ENCODE results near the gene ANKUB1.

ANKUB1 gene

GRCh38 chr3:149727656-149728055 lies 64.7 kb downstream of the ANKUB1 start:
- H3K79me2 ChIP-seq (ENCODE audit: insufficient read depth, low read length), result no peaks in the 10 kb centered on the region
- H3K9me3 ChIP-seq (ENCODE audit: insufficient read depth, low read length, severe bottlenecking), result no peaks in the 10 kb centered on the region
- H3K4me3 ChIP-seq (ENCODE audit: low read depth in 1 of 2, low read length in 2 of 2), result no peak overlapping the region
- ATAC-seq (ENCODE audit: insufficient read depth, low read depth) (no peak), DNase-seq (no peak)
- no peak overlapping the region for H2AFZ ChIP-seq (ENCODE audit: low read depth, low read length)
- no peaks in the 10 kb centered on the region for H4K20me1 ChIP-seq (ENCODE audit: insufficient read depth, low read length)
- TF ChIP-seq CTCF (IDR thresholded peaks at IDR 0.05; ENCODE audit: borderline replicate concordance, extremely low read depth, low read length, poor library complexity, severe bottlenecking), result no peak
- no peak for TF ChIP-seq EZH2 (IDR thresholded peaks at IDR 0.05; ENCODE audit: borderline replicate concordance, low read depth, low read length, severe bottlenecking)
- H3K27me3 ChIP-seq (ENCODE audit: insufficient read depth, low read length, poor library complexity), result no peaks in the 10 kb centered on the region
- no peaks in the 10 kb centered on the region for H3K36me3 ChIP-seq (ENCODE audit: insufficient read depth, low read length)
- H3K4me1 ChIP-seq (ENCODE audit: insufficient read depth, low read length), result no peaks in the 10 kb centered on the region
- no peak overlapping the region for H3K27ac ChIP-seq (ENCODE audit: low read length)
- no peak overlapping the region for H3K9ac ChIP-seq (ENCODE audit: low read depth, low read length)
- no peak overlapping the region for H3K4me2 ChIP-seq (ENCODE audit: insufficient read depth, low read length)

- TF ChIP-seq EZH2 (IDR thresholded peaks at IDR 0.05; ENCODE audit: borderline replicate concordance, low read depth, low read length, severe bottlenecking) (no peak), CTCF (IDR thresholded peaks at IDR 0.05; ENCODE audit: borderline replicate concordance, extremely low read depth, low read length, poor library complexity, severe bottlenecking) (no peak)
- H4K20me1 ChIP-seq (ENCODE audit: insufficient read depth, low read length), result no peaks in the 10 kb centered on the region
- no peak overlapping the region for H3K27ac ChIP-seq (ENCODE audit: low read length)
Observed at GRCh38 chr3:149726716-149727407, 65.5 kb downstream of the ANKUB1 start.

GRCh38 chr3:149723781-149724180 lies 68.6 kb downstream of the ANKUB1 start:
- Histone ChIP-seq H3K27ac (ENCODE audit: low read length) (no peak overlapping the region), H3K4me3 (ENCODE audit: low read depth in 1 of 2, low read length in 2 of 2) (no peak overlapping the region), H3K27me3 (ENCODE audit: insufficient read depth, low read length, poor library complexity) (no peaks in the 10 kb centered on the region), H3K4me1 (ENCODE audit: insufficient read depth, low read length) (no peaks in the 10 kb centered on the region), H2AFZ (ENCODE audit: low read depth, low read length) (no peak overlapping the region), H3K79me2 (ENCODE audit: insufficient read depth, low read length) (no peaks in the 10 kb centered on the region), H4K20me1 (ENCODE audit: insufficient read depth, low read length) (no peaks in the 10 kb centered on the region), H3K36me3 (ENCODE audit: insufficient read depth, low read length) (no peaks in the 10 kb centered on the region), H3K4me2 (ENCODE audit: insufficient read depth, low read length) (no peak overlapping the region), H3K9me3 (ENCODE audit: insufficient read depth, low read length, severe bottlenecking) (peaks cover 5% of the 10 kb centered on the region), H3K9ac (ENCODE audit: low read depth, low read length) (no peak overlapping the region)
- TF ChIP-seq CTCF (IDR thresholded peaks at IDR 0.05; ENCODE audit: borderline replicate concordance, extremely low read depth, low read length, poor library complexity, severe bottlenecking) (no peak), EZH2 (IDR thresholded peaks at IDR 0.05; ENCODE audit: borderline replicate concordance, low read depth, low read length, severe bottlenecking) (no peak)
- no peak for DNase-seq
- ATAC-seq (ENCODE audit: insufficient read depth, low read depth), result no peak

More at GRCh38 chr3:149726716-149727407, 65.5 kb downstream of the ANKUB1 start:
- DNase-seq (no peak), ATAC-seq (ENCODE audit: insufficient read depth, low read depth) (no peak)
- no peaks in the 10 kb centered on the region for H3K79me2 ChIP-seq (ENCODE audit: insufficient read depth, low read length)
- no peak overlapping the region for H3K9ac ChIP-seq (ENCODE audit: low read depth, low read length)
- H3K4me1 ChIP-seq (ENCODE audit: insufficient read depth, low read length), result no peaks in the 10 kb centered on the region
- H3K9me3 ChIP-seq (ENCODE audit: insufficient read depth, low read length, severe bottlenecking), result no peaks in the 10 kb centered on the region
- no peak overlapping the region for H2AFZ ChIP-seq (ENCODE audit: low read depth, low read length)
- H3K4me2 ChIP-seq (ENCODE audit: insufficient read depth, low read length), result no peak overlapping the region
- no peak overlapping the region for H3K4me3 ChIP-seq (ENCODE audit: low read depth in 1 of 2, low read length in 2 of 2)
- H3K27me3 ChIP-seq (ENCODE audit: insufficient read depth, low read length, poor library complexity), result no peaks in the 10 kb centered on the region
- H3K36me3 ChIP-seq (ENCODE audit: insufficient read depth, low read length), result no peaks in the 10 kb centered on the region
